NCI-H524 (cell line): Measurements from ENCODE around the gene KCNQ1.

Source experiments
- DNase-seq, 2 experiments: peaks; one replicate each; lab custom pipeline; 2025; lab: John Stamatoyannopoulos, UW

Gene KCNQ1

DNA sequence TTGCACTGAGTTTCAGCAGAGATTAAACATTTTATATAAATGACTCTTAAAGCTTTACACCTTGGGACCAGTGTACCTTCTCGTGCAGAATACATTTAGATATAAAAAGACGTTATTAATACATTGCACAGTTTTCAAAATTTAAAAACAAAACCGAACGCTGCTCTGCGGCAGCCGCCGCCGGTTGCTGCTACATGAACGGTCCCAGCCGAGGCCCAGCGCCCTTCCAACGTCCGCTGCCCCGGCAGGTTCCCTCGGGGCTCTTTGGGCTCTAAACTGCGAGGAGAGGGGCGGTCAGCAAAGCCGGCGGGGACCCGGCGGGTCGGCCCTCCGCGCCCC, 438.8 kb downstream of the KCNQ1 start:
- DNase-seq = no peak

DNA sequence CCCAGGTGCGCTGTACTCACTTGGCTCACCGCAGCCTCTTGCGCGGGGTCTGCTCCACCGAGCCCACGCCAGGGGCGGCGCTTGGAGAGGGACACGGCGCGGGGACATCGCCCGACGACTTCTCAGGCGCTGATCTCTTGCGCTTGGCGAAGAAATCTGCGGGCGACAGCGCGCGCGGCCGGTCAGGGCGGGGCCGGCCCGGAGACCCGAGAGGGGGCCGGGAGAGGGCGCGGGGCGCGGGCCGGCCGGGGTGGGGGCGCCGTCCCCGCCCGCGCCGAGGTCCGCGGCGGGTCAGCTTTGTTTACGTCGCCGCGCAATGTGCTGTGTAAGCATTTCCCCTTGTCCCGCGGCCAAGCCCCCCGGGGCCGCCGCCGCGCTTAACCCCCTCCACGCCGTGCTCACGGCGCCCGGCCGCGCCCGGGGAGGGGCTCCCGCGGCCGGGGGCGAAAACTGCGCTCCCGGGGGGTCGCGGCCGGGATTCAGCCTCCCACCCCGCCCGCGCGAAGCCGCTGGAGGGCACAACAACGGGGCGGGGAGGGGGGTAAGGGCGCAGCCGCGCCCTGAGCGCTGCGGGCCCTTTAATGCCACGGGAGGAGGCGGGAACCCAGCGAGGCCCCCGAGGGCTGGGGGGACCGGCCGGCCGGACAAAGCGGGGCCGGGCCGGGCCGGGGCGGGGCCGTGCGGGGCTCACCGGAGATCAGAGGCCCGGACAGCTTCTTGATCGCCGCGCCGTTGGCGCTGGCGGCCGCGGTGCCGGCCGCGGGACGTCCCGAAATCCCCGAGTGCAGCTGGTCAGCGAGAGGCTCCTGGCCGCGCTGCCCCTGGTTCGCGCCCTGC, 439.4 kb downstream of the KCNQ1 start:
- no peak for DNase-seq

DNA sequence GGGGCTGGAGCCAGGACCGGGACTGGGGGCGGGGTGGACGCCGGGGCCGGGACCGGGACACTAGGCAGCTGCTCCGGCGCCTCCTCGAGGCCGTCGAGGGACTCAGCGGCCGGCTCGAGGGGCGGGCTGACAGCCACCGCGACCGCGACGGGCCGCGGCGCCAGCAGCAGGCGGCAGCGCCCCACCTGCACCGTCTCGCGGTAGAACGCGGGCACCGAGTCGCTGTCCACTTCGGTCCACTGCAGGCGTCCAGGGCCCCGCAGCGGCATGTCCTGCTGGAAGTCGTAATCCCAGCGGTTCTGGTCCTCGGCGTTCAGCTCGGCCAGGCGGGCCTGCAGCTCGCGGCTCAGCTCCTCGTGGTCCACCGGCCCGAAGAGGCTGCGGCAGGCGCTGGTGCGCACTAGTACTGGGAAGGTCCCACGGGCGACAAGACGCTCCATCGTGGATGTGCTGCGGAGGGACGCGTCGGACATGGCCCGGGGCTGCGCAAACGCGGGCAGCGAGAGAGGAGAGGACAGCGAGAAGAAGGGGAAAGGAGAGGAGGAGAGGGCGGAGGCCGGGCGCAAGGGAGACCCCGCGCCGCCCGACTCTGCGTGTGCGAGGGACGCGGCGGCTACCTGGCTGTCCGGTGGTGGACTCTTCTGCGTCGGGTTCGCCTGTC, 440.3 kb downstream of the KCNQ1 start:
- DNase-seq = peak; percentile 29 to 53

DNA sequence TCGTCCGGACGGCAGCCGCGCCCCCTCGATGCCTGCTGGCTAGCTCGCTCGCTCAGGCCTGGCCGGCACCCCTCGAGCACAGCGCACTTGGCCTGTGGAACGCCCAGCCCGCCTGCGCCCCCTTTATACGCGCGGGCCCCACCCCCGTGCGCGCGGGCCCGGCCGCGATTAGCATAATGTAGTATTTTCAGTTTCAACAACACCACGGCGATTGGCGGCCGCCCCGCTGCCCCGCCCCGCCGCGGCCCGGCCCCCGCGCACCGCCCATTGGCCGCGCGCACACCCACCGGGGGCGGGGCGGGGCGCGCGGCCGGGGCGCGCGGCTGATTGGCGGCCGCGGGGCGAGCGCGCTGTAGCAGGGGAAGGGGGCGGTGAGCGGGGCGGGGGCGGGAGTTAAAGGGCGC, 440.9 kb downstream of the KCNQ1 start, which contains the start of gene CDKN1C:
Gene CDKN1C, minus strand, starts transcription at position 98 of the 404 bp plus-strand sequence. CDS start 319 bp downstream, outside the sequence.
- peak; percentile 79 to 84 for DNase-seq

DNA sequence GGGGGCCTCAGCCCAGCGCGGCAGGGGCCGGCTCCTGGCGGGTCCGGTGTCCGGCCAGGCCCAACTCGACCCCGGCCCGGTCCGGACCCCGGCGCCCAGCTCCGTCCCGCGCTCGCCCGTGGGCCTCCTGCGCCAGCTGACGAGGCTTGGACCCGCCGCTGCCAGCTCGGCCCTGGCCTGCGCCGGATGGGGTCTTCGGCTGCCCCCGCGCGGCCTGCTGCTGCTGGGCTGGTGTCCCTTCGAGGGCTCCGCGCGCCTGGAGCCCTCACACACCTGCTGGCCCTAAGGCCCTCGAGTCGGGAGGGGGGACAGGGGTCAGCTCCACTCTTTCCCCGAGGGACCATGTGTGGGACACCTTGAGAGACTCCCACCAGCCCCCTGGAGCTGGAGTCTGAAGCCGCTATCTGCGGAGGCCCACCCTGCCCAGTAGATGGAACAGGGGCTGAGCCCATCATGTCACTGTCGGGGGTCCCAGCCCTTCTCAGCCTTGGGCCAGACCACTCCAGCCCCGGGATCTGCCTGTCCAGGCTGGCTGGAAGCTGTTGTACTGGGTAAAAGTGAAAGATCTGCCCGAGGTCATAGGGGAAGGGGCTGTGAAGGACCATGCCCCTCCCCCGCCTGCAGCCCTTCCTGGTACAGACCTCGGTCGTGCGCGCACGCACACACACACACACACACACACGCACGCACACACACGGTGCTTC, 441.5 kb downstream of the KCNQ1 start:
- peak; percentile 33 to 73 for DNase-seq

DNA sequence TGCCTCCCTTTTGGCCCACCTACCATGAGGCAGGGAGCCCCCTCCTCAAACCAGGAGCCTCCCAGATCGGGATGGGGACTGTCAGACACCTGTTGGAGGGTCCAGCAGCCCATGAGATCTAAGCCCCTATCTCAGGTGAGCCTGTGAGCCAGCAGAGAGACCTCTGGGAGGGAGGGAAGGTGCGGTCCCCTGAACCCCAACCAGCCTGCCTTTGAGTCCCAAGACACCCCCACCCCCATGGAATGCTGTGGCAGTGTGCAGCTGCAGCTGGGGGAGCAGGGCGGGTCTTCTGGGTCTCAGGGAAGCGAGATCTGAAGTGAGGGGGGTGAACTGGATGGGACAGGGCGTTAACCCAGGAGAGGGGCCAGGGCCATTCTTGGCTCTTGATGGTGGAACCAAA, 442.1 kb downstream of the KCNQ1 start:
- DNase-seq = no peak

DNA sequence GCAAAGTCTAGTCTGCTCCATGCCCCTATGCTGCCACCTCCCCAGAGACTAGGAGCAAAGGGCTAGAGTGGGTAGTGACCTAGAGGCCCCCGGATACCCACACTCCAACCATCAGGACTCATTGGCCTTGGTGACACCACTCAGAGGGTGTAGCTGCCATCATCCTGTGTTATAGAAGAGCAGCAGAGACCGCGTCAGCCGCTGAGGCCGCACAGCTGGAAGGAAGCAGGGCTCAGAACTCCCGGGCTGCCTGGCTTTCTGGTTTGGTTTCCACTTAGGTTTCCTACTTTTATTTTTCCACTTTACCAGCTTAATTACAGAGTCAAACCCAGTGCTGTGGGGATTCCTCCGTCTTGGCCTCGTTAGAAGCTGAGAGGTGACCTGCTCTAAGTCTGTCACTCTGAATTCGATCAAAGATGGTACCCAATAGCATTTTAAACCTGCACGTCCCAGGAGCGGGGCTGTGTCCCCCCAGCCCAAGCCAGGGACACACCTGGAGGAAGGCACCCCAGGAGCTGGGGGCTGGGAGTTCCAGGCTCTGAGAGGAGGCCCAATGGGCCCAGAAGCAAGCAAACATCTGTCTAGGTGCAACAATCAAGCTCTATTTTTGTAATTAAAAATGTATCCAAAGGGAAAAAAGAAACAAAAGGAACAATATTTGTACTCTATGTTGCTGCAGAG, 442.8 kb downstream of the KCNQ1 start:
- DNase-seq = peak in 1 of 2 experiments; percentile 13

DNA sequence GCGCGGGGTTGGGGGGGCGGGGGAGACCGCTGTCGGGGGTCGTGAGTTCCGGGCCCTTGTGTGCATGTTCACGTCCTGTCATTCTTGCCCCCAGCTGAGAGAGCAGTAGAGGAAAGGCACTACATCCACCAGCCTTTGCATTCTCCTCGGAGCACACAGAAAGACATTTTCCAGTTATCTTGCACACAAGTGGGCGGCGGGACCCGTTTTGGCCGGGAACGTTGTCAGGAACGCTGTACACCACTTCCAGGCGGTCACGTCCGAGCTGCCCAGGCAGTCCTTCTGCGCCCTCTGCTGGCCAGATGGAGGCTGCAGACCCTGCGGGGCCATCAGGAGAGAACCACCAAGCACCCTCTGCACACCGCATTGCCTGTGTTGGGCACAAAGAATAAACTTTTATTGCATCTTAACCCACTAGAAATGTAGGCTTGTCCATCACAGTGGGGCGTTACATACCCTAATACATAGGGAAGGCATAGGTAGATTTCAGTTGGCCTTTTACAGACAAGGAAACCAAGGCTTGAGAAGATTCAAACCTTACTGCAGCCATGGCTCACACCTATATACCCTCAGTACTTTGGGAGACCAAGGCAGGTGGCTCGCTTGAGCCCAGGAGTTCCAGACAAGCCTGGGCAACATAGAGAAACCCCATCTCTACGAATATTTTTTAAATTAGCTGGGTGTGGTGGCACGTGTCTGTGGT, 443.6 kb downstream of the KCNQ1 start:
- DNase-seq = peak; percentile 43 to 81

DNA sequence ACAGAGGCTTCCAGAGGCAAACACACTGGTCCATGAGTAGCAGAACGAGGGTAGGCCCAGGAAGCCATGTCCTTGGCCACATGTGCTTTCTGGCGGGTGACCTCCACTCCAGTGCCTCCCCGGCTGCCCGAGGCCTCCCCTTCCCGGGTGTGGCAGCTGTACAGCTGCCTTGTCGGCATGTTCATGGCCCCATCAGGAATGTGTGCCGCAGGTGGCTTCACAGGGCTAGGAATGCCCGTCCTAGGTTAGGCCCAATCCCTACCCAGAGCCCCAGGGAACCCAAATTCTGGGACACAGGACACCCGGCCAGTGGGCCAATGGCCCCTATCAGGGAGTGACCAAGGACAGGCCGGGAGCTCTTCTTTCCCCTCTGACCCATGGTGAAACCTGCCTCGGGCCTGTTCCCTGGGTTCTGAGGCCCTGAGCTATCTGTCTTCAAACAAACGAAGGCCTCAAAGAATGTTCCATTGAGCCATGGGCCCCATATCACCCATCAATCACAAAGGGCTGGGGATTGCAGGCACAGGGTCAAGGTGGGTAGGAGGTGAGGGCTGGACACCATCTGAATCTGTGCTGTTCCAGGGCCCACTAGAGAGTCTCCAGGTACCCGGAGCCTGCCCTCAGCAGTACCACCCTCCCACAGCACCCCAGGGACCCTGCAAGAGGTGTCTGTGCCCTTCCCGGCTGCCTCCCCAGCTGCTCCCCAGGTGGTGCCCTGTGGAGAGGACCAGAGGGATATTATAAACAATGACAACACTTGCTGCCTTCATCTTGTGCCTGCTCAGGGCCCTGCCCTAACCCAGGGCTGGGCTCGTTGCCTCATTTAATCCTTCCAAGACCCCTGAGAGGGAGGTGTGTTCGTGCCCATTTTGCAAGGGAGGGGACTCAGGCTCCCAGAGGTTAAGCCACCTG, 444.8 kb downstream of the KCNQ1 start:
- no peak for DNase-seq

DNA sequence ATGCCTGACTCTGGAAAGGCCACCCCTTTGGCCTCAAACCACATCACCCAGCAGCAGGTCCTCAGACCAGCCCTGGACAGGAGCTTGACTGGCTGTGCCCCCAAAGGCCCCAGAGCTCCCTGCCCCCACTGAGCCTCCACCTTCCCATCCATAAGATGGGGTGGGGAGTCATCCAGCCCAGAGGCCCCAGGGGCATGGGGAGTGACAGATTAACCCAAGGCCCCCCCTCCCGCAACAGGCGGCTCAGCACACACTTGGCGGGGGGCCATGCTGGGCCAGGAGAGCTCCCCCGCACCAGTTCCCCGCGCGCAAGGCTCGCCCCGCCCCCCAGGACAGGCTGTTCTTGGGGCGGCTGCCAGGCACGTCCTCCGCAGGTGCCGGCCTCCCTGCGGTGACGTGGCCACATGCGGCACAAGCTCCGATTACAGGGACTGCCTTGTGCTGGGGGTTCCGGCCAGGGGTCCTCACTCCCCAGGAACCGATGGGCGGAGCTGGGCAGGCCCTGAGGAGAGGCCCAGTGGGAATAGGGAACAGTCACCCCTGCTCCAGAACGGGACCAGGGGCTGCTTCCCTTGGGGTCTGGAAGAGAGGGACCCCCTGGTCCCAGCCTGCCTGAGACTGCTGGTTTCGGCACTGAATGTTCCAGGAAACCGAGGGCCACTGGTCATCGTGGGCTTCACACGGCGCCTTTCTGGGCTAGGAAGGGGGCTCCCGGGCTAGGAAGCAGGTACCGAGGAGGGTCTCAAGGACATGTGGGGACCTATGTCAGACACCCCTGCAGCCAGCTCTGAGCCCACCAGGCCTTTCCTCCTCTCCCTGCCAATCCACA, 445.9 kb downstream of the KCNQ1 start:
- peak in 1 of 2 experiments; percentile 23 for DNase-seq

DNA sequence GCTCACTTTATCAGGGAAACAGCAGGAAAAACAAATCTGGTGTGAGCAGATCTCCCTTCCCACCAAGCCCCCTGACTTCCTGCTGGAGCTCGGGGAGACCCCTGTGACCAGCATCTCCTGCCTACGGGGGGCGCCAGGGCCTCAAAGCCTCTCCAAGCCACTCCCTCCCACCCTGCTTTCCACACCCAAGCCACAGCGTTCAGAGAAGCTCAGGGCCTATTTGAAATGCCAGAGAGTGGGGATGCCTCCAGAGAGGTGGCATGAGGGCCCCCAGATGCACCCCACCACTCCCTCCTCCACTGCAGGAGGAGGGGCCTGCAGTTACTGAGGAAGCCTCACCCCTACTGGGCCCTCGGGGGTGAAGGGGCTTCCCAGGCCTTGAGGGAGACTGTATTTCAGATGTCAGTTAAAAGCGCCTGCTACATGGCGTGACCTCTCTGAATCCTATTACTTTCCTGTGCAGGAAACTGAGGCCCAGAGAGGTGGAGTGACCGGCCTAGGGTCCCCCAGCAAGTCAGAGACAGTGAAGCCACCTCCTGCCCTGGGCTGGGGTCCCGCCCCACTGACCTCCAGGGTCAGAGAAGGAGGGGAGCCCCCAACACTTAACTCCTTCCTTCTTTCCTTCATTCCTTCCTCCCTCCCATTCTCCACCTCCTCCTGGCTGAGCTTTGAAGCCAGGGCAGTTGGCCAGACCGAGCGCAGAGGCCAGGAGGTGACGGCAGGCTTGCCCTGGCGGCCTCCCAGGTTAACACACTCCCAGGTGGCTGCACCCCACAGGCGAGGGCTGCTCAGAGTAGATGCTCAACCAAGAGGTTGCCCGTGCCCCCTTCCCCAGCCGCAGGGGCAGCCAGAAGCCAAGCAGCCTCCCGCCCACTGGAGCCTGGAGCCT, 446.8 kb downstream of the KCNQ1 start:
- no peak for DNase-seq

DNA sequence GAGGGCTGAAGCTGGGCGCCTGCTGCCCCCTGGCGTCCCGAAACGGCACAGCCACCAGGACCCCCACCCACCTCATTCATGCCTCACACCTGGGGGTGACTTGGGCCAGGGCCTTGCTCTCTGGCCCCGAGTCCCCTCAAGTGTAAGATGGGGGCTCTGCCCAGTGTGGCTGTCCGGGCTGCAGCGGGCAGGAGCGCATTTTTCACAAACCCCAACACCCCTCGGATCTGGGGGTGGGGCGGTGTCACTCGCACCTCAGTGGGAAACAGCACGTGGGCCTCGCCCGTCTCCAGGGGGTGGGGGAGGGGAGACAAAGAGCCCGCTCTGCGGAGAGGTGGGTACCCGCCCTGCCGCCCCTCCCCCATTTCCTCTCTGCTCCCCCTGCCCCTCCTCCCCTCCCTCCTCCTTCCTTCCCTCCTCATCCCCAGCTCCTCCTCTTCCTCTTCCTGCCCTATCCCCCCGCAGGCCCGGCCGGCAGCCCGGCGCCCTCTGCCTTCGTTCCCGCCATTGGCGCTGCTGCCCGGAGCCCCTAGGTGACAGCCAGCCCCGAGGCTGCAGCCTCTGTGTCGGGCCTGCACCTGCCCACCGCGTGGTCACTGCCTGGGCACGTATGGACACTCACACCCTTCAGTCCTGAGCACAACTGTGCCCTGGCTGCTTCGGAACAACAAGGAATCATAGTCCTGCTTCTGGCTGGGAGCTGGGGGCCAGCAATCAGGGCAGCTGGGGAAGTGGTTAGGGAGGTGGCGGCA, 447.6 kb downstream of the KCNQ1 start:
- peak; percentile 42 to 46 for DNase-seq

DNA sequence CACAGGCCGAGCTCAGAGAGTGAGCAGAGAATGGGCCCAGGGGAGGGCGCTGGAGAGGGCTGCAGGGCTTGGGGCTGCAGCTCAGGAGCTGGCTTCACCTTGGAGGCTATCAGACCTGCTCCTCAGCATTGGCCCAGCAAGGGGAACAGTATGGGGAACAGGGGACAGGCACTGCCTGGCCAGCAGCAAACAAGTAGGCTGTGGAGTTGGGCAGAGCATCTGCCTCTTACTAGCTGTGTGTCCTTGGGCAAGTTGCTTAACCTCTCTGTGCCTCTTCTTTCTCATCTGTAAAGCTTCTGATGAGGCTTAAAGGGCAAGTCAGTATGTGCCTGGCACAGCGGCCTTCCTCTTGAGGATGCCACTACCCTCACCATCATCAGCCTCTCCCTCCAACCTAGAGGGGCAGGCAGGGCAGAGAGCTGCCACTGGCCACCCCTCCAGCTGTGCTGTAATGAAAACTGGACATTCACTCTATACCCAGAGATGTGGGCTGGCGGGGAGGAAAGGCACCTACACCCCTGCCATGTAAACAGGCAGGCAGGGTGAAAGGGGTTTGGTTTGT, 448.2 kb downstream of the KCNQ1 start:
- peak in 1 of 2 experiments; percentile 44 for DNase-seq

DNA sequence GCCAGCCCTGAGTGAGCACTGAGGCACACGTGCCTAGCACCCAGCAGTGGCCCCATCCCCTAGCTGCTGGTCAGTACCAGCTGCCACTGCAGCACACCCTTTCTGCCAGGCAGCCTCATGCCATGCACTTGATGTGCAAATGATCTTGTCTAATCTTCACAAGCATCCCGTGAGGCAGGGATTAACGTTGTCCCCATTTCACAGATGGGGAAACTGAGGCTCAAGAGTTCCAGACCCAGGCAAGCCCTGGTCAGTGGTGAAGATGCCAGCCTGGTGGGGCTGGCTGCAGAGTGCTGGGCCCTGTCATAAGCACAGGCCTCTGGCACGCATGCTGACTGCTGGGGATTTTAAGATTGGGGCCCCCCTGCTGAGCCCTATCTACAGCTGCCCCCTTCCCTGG, 449.1 kb downstream of the KCNQ1 start:
- no peak for DNase-seq

DNA sequence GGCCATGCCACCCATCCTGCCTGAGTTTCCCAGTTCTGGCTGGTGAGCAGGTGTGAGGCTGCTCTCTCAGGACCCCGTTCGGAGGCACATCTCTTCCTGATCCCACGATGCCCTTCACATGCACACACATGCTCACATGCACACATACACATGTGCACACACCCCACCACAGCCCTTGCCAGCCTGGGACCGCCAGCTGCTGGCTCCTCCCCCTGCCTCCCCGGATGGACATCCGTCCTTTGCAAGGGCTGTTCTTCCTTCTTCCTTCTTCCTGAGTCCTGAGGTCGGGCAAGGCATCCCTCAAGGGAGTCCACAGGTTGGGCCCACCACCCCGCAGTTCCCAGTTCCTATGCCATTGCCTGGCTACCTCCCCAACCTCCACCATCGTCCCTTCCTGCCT, 451.2 kb downstream of the KCNQ1 start:
- no peak for DNase-seq

DNA sequence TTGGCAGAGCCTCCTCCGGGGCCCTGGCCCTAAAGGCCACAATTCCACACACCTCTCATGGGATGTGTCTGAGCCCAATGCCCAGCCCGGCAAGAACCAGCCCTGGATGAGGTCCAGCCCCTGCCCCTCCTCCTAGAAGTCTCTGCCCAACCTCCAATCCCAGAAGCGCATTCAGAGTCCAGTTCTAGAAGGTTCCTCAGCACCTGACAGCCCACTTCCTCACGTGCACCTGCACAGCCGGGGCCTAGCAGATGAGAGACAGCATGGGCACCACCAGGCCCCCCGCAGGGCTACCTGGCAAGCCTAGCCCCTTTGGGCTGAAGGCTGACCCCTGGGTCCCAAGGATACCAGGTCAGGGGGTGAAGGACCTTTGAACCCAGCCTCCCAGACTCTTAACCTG, 452.2 kb downstream of the KCNQ1 start:
- DNase-seq = no peak

DNA sequence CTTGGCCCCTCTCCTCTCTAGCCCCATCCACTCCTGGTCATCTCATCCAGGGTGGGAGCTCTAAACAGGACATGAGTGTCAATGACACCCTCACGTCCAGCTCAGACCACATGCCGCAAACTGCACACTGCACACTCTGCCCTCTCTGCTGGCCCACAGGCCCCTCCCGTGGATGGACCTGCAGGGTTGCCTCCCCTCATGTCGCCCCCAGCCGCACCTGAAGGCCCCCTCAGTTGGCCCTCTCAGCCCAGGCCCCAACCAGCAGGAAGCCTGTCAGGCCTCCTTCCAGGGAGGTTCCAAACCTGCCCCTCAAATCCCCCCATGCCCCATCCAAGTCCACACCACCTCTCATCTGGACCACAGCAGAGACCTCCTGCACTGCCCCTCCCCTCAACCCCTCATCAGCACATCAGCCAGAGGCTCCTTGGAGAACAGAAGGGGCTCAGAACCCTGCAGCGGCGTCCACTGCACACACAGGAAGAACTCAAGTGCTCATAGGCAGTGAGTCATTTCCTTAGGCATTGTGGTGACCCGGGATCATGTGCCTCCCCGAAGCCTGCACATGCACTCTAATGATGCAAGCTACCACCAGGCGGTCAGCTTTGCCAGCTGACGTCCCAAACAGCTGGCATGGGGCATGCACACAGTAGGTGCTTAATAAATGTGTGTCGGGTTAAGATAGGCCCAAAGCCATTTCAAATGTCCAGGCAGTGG, 453.7 kb downstream of the KCNQ1 start:
- DNase-seq = no peak
